Endometrium (tissue), 2 donors: Measurements from ENCODE around the gene FRMPD1.

ENCODE experiments used
- FAIRE-seq: peaks from 2 replicates; lab custom pipeline; 2012; peaks lifted over from hg19 to GRCh38; lab: Jason Lieb, UNC
- donor health status: control.
- donor health status: control.

The FRMPD1 gene

DNA sequence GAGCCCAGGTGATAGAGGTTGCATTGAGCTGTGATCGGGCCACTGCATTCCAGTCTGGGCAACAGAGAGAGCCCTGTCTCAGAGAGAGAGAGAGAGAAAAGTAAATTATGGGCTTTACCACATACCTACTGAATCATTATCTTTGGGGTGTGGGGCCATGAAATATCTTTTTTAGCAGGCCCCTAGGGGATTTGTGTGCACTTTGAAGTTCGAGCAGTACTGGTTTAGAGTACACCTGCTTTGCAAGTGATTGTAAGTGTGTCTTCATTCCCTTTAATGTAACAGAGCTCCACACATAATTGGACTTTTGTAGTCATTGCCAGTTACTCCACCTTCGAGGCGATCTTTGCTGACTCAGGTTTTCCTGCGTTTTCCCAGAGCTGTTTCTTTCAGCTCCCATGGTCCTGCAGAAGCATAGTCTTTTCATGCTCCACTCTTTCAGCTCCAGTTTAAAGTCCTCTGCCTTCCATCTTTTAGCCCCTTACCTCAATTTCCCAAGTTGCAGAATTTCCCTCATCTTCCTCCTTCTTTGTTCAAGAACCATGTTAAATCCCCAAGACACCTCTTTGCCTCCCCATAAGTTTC lies 24.0 kb upstream of the FRMPD1 start:
- no peak for FAIRE-seq

GRCh38 chr9:37632479-37632878 lies 18.3 kb upstream of the FRMPD1 start:
- FAIRE-seq: no peak

GRCh38 chr9:37635808-37636207 lies 14.9 kb upstream of the FRMPD1 start:
- FAIRE-seq: no peak

DNA sequence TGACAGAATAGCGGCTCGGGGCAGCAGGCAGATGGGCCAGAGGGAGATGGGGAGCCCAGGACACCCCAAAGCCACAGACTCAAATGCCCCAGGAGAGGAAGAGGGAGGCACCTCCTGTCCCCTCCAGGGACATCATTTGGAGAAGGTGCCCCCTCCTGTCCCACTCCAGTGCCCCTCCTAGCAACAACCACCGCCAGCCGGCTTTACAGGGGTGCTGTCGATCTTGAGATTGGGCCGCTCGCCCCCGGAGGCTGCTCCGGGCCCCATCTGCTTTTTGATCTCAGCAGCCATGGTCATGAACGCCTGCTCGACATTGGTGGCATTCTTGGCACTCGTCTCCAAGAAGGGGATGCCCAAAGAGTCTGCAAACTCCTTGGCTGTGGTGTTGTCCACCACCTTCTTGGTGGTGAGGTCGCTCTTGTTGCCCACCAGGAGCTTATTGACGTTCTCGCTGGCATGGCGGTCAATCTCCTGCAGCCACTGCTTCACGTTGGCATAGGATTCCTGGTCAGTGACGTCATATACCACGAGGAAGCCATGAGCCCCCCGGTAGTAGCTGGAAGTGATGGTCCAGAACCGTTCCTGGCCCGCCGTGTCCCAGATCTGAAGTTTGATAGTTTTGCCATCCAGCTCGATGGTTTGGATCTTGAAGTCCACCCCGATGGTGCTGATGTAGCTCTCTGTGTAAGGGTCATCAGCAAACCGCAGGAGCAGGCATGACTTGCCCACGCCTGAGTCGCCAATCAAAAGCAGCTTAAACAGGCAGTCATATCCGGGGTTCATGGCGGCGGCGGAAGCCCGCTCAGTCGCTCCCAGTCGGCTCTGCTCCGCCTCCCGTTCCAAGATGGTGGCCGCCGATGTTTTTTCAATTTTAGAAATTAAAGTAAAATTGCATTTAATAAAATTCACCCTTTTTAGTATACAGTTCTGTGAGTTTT lies 14.0 kb upstream of the FRMPD1 start:
- no peak for FAIRE-seq

DNA sequence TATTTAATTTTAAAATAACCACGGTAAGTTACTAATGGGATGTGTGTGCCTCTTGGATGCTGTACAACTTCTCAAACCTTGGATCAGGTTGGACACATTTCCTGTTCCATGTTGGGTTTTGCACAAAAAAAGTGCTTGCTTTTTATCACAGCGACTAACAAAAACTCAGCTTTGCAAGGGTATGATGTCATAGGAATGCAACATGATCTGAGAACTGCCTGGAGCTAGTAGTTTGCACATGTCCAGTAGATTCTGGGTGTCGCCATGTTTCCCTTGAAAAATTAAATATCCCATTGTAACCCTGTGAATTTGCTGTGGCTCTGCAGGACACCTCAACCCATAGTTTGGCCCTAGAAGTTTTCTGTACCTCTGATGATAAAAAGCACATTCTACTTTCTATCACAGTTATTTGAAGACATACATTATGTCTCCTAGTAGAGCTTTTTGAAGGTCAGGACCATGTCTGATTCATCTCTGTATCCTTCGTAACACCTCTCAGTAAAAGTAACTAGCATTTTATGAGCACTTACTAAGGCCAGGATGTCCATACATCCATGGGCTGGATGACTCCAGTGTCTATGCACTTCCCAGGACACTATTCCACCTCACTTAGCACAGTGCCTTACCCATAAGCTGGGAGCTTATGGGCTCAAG lies 11.5 kb upstream of the FRMPD1 start:
- FAIRE-seq: no peak

- FAIRE-seq: no peak
Observed at GRCh38 chr9:37639841-37640240, 10.9 kb upstream of the FRMPD1 start.

DNA sequence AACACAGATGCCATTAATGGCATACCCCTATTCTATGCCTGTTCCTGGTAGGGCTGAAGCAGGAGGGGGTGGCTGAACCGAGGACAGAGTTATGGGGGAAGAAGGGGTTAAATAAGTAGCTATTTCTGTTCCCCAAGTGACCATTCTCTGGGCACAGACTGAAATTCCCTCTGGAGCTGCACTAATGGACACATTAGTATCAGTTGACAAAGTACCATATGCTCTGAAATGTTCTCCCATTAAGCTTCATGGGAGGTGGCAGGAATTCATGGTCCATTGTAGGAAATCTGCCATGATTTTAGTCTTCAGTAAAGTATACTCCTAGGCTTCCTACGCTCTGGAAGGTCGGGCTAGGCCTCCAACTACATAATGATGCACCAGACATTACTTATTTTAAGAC lies 10.5 kb upstream of the FRMPD1 start:
- no peak for FAIRE-seq

DNA sequence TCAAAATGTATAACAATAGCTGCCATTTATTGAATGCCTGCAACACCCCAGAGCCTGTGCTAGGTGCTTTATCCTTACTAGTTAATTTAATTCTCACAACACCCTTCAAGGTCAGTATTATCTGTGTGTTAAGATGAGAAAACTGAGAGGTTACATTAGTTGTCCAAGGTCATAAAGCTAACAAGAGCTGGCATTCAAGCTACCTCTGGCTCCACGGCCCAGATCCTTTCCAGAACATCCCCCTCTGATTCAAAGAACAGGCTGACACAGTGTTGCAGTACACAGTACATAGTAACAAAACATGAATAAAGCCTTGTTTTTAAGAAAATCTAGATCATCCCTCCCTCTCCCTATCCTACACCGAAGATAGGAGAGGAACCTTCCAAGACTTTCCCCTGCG lies 9.4 kb upstream of the FRMPD1 start:
- FAIRE-seq: no peak

- FAIRE-seq: no peak
Observed at GRCh38 chr9:37643214-37643613, 7.5 kb upstream of the FRMPD1 start.

DNA sequence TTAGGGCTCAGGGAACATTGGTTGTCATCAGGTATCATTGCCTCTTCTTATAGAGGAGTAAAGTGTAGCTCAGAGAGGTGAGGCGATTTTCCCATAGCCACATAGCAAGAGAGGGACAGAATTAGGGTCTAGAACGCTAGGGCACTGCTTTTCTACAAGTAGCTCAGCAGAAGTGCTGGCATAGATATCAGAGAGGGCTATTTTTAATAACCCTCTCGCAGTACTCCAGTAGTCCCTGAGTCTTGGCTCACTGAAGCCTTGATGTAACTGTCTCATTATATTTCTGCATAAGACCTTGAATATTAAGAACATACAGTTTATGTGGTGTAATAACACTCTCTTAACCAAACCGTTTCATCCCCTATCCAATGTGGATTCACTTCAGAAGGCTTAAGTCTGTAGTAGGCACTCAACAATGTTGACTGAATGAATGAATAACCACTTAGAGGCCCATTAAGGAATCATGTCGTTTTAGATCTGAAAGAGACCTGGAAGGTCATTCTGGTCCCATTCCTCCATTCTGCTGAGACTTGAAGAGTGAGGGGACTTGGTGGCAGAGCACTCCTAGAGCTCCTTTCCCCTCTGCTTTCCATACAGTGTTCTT lies 4.7 kb upstream of the FRMPD1 start:
- FAIRE-seq: no peak

DNA sequence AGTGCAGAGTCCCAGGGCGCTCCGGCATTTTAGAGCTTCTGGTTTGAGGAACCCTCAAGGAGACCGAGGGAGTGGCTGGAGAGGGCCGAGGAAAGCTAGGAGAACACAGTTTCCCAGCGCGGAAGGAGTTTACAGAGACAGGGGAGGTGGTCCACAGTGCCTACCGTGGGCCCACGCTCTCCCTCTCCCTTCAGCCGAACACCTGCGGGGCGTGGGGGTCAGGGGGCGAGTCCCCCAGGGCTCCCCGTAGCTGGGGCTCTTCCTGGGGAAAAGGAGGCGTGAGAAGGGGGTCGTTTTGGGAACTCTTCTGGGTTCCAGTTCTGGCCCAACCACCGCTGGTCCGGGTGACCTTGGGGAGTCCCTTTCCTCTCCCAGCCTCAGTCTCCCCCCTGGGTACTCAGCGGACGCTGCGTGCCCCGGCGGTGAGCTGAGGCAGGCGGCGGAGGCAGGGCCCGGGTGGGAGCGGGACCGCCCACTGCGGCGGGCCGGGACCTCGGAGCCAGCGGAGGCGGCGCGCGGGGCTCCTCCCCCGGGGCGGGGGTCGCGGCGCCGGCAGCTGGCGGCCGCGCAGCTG lies 368 bp upstream of the FRMPD1 start:
- no peak for FAIRE-seq

- no peak for FAIRE-seq
Observed at GRCh38 chr9:37652261-37652660, 1.5 kb downstream of the FRMPD1 start.

- no peak for FAIRE-seq
Observed at GRCh38 chr9:37653385-37653784, 2.6 kb downstream of the FRMPD1 start.

DNA sequence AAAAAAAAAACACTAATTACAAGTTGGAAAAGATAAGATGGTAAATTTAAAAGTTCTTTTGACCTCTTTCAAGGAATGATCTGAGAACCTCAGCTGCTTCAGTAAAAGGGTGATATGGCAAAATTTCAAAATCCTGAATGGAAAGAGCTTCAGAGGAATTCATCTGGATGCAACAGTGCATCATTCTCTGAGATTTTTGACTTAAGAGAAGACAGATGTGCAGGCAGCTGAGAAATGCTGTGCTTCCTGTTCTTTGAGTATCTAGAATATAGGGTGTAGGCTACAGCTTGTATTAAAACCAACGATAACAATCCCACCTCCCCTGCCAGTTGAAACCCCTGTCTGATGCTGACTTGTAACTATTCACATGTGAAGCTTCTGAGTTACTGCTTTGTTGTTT lies 6.2 kb downstream of the FRMPD1 start:
- no peak for FAIRE-seq

- no peak for FAIRE-seq
Observed at GRCh38 chr9:37660691-37661090, 9.9 kb downstream of the FRMPD1 start.

DNA sequence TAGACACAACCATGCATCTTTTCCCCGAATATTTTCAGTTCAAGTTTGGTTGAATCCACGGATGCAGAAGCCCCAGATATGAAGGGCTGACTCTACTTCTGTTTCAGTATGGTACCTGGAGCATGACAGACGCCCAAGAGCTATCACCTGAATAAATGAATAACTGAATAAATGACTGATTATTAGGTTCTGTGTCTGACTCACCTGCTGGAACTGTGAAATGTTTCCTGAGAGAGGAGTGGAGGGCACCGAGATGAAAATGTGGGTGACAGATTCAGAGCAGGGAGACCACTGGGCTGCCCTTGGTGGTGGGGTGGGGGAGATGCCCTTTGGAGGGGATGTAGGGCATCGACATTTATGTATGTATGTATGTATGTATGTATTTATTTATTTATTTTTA lies 13.2 kb downstream of the FRMPD1 start:
- no peak for FAIRE-seq

- FAIRE-seq: no peak
Observed at GRCh38 chr9:37667706-37668105, 17.0 kb downstream of the FRMPD1 start.

GRCh38 chr9:37668116-37668601 lies 17.4 kb downstream of the FRMPD1 start:
- FAIRE-seq: no peak

- no peak for FAIRE-seq
Observed at GRCh38 chr9:37669232-37669631, 18.5 kb downstream of the FRMPD1 start.

DNA sequence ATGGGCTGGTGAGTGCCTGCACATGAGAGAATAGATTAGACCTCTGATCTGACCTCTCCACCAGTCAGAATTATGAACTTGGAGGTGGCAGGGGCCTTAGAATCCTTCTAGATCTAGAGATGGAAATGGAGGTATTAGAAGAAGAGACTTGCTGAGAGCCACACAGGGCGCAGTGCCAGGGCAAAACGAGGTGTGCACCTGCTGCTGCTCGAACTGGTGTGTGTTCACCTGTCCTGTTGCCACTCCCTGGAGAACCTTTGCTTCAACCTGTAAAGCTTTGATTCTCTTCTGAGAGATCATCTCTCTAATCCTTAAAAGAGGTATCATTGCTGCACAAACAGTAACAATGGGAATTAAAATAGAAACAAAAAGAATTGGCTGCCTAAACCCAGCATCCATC lies 24.9 kb downstream of the FRMPD1 start:
- no peak for FAIRE-seq

DNA sequence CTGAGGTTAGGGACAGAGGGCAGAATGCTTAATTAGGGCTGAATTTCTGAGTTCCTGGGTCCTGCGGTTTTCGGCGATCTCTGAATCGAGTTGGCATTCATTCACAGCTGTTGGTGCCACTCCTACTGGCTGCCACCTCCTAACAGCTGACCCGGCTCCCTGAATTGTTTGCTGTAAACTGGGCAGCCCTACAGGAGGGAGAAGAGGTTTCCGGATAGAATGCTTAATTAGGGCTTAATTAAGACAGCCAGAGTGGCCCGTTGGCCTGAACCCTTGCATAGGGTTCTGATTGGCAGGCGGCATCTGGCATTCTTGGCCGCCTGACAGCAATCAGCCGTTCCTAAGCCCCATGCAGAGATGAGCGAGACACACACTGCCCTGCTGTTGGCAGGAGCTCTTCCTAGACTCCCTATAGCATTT lies 25.7 kb downstream of the FRMPD1 start:
- FAIRE-seq: no peak

DNA sequence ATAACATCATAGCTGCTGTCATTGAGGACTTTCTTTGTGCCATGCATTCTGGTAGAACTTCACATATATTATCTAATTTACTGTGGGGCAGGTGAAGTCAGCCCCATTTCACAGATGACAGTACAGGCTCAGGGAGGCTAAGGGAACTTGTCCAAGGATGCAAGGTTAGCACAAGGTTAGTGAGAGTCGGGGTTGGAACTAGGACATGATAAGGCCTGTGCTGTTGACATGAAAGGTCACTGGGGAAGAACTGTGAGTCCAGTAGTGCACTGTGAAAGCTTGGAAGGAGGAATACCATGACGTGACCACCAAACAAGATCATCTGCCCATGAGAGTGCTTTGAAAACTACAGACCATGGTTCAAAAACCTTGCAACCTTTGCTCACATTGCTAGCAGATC lies 26.7 kb downstream of the FRMPD1 start:
- FAIRE-seq: no peak
